Lung (tissue), 12 donors: ENCODE data around the gene AGPAT3. TPM values are rescaled to one million over a fixed set of nuclear protein-coding genes. Genes with fewer than 3 reads are reported as not detected.

Experiments used
- ATAC-seq: fragments of 200-7000 bp; cut with Tn5 transposase; one replicate; pipeline ENCODE4 v1.9.1; 2020; ENCODE audit warnings: moderate number of reproducible peaks; ENCODE audit not compliant: insufficient read depth, low FRiP score
- DNase-seq, 3 donors: peaks; one replicate each; pipeline ENCODE4 v3.0.0-alpha.2; 2013 to 2017
- H3K27ac ChIP-seq, 2 donors: one replicate each; pipeline ENCODE4 v1.5.1; 2013; ENCODE audit warnings: mild to moderate bottlenecking in 2 of 2, moderate library complexity in 2 of 2, control low read depth in 1 of 2, inconsistent platforms in 1 of 2, low read depth in 1 of 2, low read length in 1 of 2
- H3K27me3 ChIP-seq, 3 donors: one replicate each; pipeline ENCODE4 v1.5.1; 2013; ENCODE audit warnings: low read length in 2 of 3; ENCODE audit not compliant: control insufficient read depth in 3 of 3, insufficient read depth in 3 of 3
- H3K36me3 ChIP-seq, 4 donors: one replicate each; pipeline ENCODE4 v1.5.1; 2013; ENCODE audit warnings: low read length in 4 of 4, mild to moderate bottlenecking in 1 of 4, moderate library complexity in 1 of 4; ENCODE audit not compliant: control insufficient read depth in 4 of 4, insufficient read depth in 4 of 4
- H3K4me1 ChIP-seq, 5 donors: one replicate each; pipeline ENCODE4 v1.5.1; 2013; ENCODE audit warnings: low read length in 5 of 5, mild to moderate bottlenecking in 2 of 5, moderate library complexity in 1 of 5; ENCODE audit not compliant: control insufficient read depth in 5 of 5, insufficient read depth in 5 of 5
- H3K4me3 ChIP-seq: one replicate; pipeline ENCODE4 v1.5.1; 2013; ENCODE audit warnings: mild to moderate bottlenecking, control low read depth, moderate library complexity
- H3K9ac ChIP-seq, 2 donors: one replicate each; pipeline ENCODE4 v1.5.1; 2013; ENCODE audit warnings: low read length in 2 of 2, control low read depth in 1 of 2; ENCODE audit not compliant: insufficient read depth in 1 of 2
- H3K9me3 ChIP-seq, 4 donors: one replicate each; pipeline ENCODE4 v1.5.1; 2013; ENCODE audit warnings: low read length in 3 of 4, mild to moderate bottlenecking in 1 of 4, moderate library complexity in 1 of 4; ENCODE audit not compliant: control insufficient read depth in 4 of 4, insufficient read depth in 3 of 4
- CTCF ChIP-seq: IDR thresholded peaks from 2 replicates; pipeline ENCODE4 v1.5.1; 2012; ENCODE audit warnings: mild to moderate bottlenecking; ENCODE audit errors: control extremely low read depth, extremely low read depth
- WGBS, 2 donors: extraction: QIAGEN DNeasy Blood & Tissue Kit; methylation state at CpG; one replicate each; pipeline ENCODE4 v1.1.7; 2013; 5-methylcytosine and 5-hydroxymethylcytosine counted together
- polyA plus RNA-seq, 2 donors: library from polyadenylated mRNA; stranded (reverse); fragments of 200-250 nt; gene quantifications; one replicate each; pipeline ENCODE4 v1.2.1, GENCODE V29; 2013
- total RNA-seq, 2 donors: library from RNA; depleted of rRNA in 1 of 2; stranded (reverse); fragments of >200 nt in 1 of 2; gene quantifications; one replicate each; pipeline ENCODE4 v1.2.1, GENCODE V29; 2014 to 2021
- donor health status: control.
- donor health status: control.
- donor health status: Bipolar disorder and iron deficiency.
- donor health status: healthy.
- donor health status: DM: yes; HTN: yes; CAD: no.

Gene AGPAT3
- total and polyA plus RNA-seq, 4 donors = 29.4 to 120 (median 43.9) TPM

GRCh38 chr21:43997766-43998742, 133.0 kb downstream of the AGPAT3 start:
- Histone ChIP-seq H3K4me1 (peaks cover 0 to 5% (median 0%) of the 10 kb centered on the region in 5 donors), H3K27me3 (no peaks in the 10 kb centered on the region), H3K36me3 (no peaks in the 10 kb centered on the region), H3K4me3 (no peak overlapping the region), H3K9ac (no peak overlapping the region), H3K27ac (no peak overlapping the region), H3K9me3 (no peaks in the 10 kb centered on the region)
- TF ChIP-seq CTCF = no peak
- WGBS, 2 donors = 87 to 89% methylated on average over 5 of the region's 5 CpGs
- ATAC-seq (no peak), DNase-seq (no peak)

GRCh38 chr21:44000360-44000759, 135.3 kb downstream of the AGPAT3 start:
- 61 to 72% methylated on average over 7 of the region's 7 CpGs for WGBS, 2 donors
- no peak overlapping the region for H3K9ac ChIP-seq
- H3K36me3 ChIP-seq = no peaks in the 10 kb centered on the region
- no peak for ATAC-seq
- no peaks in the 10 kb centered on the region for H3K9me3 ChIP-seq
- no peak overlapping the region for H3K4me3 ChIP-seq
- no peak for TF ChIP-seq CTCF
- peaks cover 0 to 5% (median 0%) of the 10 kb centered on the region in 5 donors for H3K4me1 ChIP-seq
- H3K27me3 ChIP-seq = no peaks in the 10 kb centered on the region
- peak in 1 of 3 donors; percentile 12 for DNase-seq
- H3K27ac ChIP-seq = no peak overlapping the region

- H3K4me1 ChIP-seq = peaks cover 0 to 5% (median 0%) of the 10 kb centered on the region in 5 donors
- DNase-seq (no peak), ATAC-seq (no peak)
- no peaks in the 10 kb centered on the region for H3K36me3 ChIP-seq
- 97% methylated on average over 10 of the region's 10 CpGs for WGBS, 2 donors
- H3K9me3 ChIP-seq = no peaks in the 10 kb centered on the region
- no peak overlapping the region for H3K9ac ChIP-seq
- no peaks in the 10 kb centered on the region for H3K27me3 ChIP-seq
- TF ChIP-seq CTCF = no peak
- H3K27ac ChIP-seq = no peak overlapping the region
- no peak overlapping the region for H3K4me3 ChIP-seq
Measured at GRCh38 chr21:44002511-44002910, 137.5 kb downstream of the AGPAT3 start.
